ENCODE measurements around the gene MAMDC4.

DNA sequence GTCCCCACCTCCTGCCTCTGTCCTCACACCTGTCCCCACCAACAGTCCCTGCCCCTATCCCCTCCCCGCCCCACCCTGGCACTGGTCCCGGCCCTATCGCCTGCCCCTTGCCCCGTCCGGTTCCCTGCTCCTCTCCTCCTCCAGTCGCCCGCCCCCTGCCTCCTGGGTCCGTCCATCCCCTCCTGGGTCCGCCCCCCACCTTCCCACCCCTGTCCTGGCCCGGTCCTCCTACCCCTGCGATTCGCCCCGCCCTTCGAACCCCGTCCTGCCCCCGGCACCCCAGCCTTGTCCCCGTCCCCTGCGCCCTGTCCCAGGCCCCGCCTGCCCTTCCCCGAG is 13.6 kb downstream of the MAMDC4 start:
- TF ChIP-seq, protein P1, sequence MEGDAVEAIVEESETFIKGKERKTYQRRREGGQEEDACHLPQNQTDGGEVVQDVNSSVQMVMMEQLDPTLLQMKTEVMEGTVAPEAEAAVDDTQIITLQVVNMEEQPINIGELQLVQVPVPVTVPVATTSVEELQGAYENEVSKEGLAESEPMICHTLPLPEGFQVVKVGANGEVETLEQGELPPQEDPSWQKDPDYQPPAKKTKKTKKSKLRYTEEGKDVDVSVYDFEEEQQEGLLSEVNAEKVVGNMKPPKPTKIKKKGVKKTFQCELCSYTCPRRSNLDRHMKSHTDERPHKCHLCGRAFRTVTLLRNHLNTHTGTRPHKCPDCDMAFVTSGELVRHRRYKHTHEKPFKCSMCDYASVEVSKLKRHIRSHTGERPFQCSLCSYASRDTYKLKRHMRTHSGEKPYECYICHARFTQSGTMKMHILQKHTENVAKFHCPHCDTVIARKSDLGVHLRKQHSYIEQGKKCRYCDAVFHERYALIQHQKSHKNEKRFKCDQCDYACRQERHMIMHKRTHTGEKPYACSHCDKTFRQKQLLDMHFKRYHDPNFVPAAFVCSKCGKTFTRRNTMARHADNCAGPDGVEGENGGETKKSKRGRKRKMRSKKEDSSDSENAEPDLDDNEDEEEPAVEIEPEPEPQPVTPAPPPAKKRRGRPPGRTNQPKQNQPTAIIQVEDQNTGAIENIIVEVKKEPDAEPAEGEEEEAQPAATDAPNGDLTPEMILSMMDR (IDR thresholded peaks at IDR 0.05), result no peak
- TF ChIP-seq ZFX (IDR thresholded peaks at IDR 0.05; ENCODE audit: borderline replicate concordance), result no peak

Measured in 22Rv1 (cell line).